ENCODE results near the gene TEKT5.

GRCh38 chr16:10728003-10728887 lies 33.5 kb upstream of the TEKT5 start:
- TF ChIP-seq CTCF (IDR thresholded peaks at IDR 0.05; ENCODE audit: insufficient read depth, low read length): no peak
- no peak for TF ChIP-seq REST (IDR thresholded peaks at IDR 0.05; ENCODE audit: insufficient replicate concordance, low read depth)
- no peak for TF ChIP-seq POLR2AphosphoS5 (IDR thresholded peaks at IDR 0.05; ENCODE audit: low read depth)
